Epithelial cell of proximal tubule (primary cell): ENCODE data around the gene HOXD4. TPM values are rescaled to one million over a fixed set of nuclear protein-coding genes. Genes with fewer than 3 reads are reported as not detected.
A peak's percentile ranks its signal among the peaks of the same experiment; 100 is the strongest.

Source experiments
- DNase-seq: peaks from one replicate; pipeline ENCODE4 v3.0.0-alpha.2; 2011; ENCODE audit warnings: low read depth
- H3K4me3 ChIP-seq: 2 replicates; pipeline ENCODE4 v1.5.1; 2011; ENCODE audit warnings: low read depth, mild to moderate bottlenecking, low read length
- CTCF ChIP-seq: conservative IDR thresholded peaks from 2 replicates; pipeline ENCODE4 v1.5.1; 2012; ENCODE audit warnings: low read depth, mild to moderate bottlenecking, low read length
- total RNA-seq: library from RNA; depleted of rRNA; stranded (reverse); fragments of >200 nt; gene quantifications from 2 replicates; pipeline ENCODE4 v1.2.3, GENCODE V29; 2015

The HOXD4 gene
- total RNA-seq, 1 donor from 2014 or later: 28.0 TPM

GRCh38 chr2:176115883-176116813, 35.2 kb upstream of the HOXD4 start, which contains the start of gene HOXD10:
TSS of gene HOXD10 (plus strand) at chr2:176116778. CDS start at chr2:176116834, 56 bp downstream.
- TF ChIP-seq CTCF: peak; percentile 48
- H3K4me3 ChIP-seq: peak within 1 kb of the TSS; percentile 49
- DNase-seq: no peak

GRCh38 chr2:176117162-176117822, 34.1 kb upstream of the HOXD4 start:
- no peak for DNase-seq
- TF ChIP-seq CTCF: no peak
- peak overlapping the region; percentile 49 for H3K4me3 ChIP-seq

GRCh38 chr2:176117823-176118371, 33.5 kb upstream of the HOXD4 start:
- DNase-seq: no peak
- peak overlapping the region; percentile 49 for H3K4me3 ChIP-seq
- no peak for TF ChIP-seq CTCF

- peak overlapping the region; percentile 49 for H3K4me3 ChIP-seq
- peak; percentile 77 for TF ChIP-seq CTCF
- no peak for DNase-seq
Measured at GRCh38 chr2:176118601-176119339, 32.6 kb upstream of the HOXD4 start.

GRCh38 chr2:176120364-176121189, 30.8 kb upstream of the HOXD4 start:
- DNase-seq: no peak
- no peak for TF ChIP-seq CTCF
- H3K4me3 ChIP-seq: peak overlapping the region; percentile 73
